Natural killer cell treated with Interleukin-12 subunit alpha and Interleukin-12 subunit beta and Interleukin-15 and Interleukin-18, amount 100 ng/mL, for 72 hours (primary cell): ENCODE measurements around the gene ACTC1. TPM values are rescaled to one million over a fixed set of nuclear protein-coding genes. Genes with fewer than 3 reads are reported as not detected.
"Not testable (repeated sequence)": the region's sequence is repeated elsewhere in the genome, so short reads cannot be mapped to it uniquely, and the experiment has no call there.

Source experiments
- ATAC-seq, 2 donors: fragments of 150-1000 bp; cut with Tn5 transposase in 1 of 2; sonication (Bioruptor Pico), chemical (Tn5 transposase) in 1 of 2; 2 replicates each; pipeline ENCODE4 v1.10.0; 2021
- DNase-seq: peaks from one replicate; pipeline ENCODE4 v3.0.0; 2022; ENCODE audit warnings: low spot score
- H3K27ac Mint-ChIP-seq, 2 donors: 1 replicate in 1 of 2; 2 replicates in 1 of 2; pipeline ENCODE4 v1.8.0; 2022; ENCODE audit warnings: mixed read lengths in 2 of 2, mild to moderate bottlenecking in 1 of 2, moderate library complexity in 1 of 2
- H3K27me3 Mint-ChIP-seq, 2 donors: 1 replicate in 1 of 2; 2 replicates in 1 of 2; pipeline ENCODE4 v1.8.0; 2022; ENCODE audit warnings: mixed read lengths in 2 of 2
- H3K36me3 Mint-ChIP-seq: one replicate; pipeline ENCODE4 v1.8.0; 2022; ENCODE audit warnings: mixed read lengths
- H3K4me1 Mint-ChIP-seq, 2 donors: 1 replicate in 1 of 2; 2 replicates in 1 of 2; pipeline ENCODE4 v1.8.0; 2022; ENCODE audit warnings: low read depth in 2 of 2, mixed read lengths in 2 of 2, mild to moderate bottlenecking in 1 of 2
- H3K4me3 Mint-ChIP-seq: one replicate; pipeline ENCODE4 v1.8.0; 2022; ENCODE audit warnings: mixed read lengths
- H3K9me3 Mint-ChIP-seq: 2 replicates; pipeline ENCODE4 v1.8.0; 2022; ENCODE audit warnings: mixed read lengths
- total RNA-seq, 2 donors: library from RNA; stranded (reverse); gene quantifications; one replicate each; pipeline ENCODE4 v1.2.3, GENCODE V29; 2022

The ACTC1 gene
- total RNA-seq, 2 donors from 2014 or later: not detected

- Mint-ChIP-seq H3K4me1 (no peaks in the 10 kb centered on the region), H3K9me3 (no peaks in the 10 kb centered on the region), H3K27me3 (peaks cover 26 to 45% of the 10 kb centered on the region in 2 donors), H3K4me3 (no peak overlapping the region), H3K36me3 (no peaks in the 10 kb centered on the region), H3K27ac (no peak overlapping the region)
- ATAC-seq (no peak), DNase-seq (no peak)
Observed at GRCh38 chr15:34810443-34811129, 15.2 kb upstream of the ACTC1 start.

- Mint-ChIP-seq H3K36me3 (no peaks in the 10 kb centered on the region), H3K4me3 (no peak overlapping the region), H3K27ac (no peak overlapping the region), H3K9me3 (no peaks in the 10 kb centered on the region), H3K27me3 (peaks cover 23 to 31% of the 10 kb centered on the region in 2 donors), H3K4me1 (no peaks in the 10 kb centered on the region)
- DNase-seq (no peak), ATAC-seq (no peak)
Observed at GRCh38 chr15:34809186-34809585, 13.8 kb upstream of the ACTC1 start.

- H3K36me3 Mint-ChIP-seq: no peaks in the 10 kb centered on the region
- DNase-seq (no peak), ATAC-seq (no peak)
- peaks cover 16 to 19% of the 10 kb centered on the region in 2 donors for H3K27me3 Mint-ChIP-seq
- H3K9me3 Mint-ChIP-seq: no peaks in the 10 kb centered on the region
- no peak overlapping the region for H3K27ac Mint-ChIP-seq
- no peak overlapping the region for H3K4me3 Mint-ChIP-seq
- H3K4me1 Mint-ChIP-seq: no peaks in the 10 kb centered on the region
Observed at GRCh38 chr15:34808016-34808415, 12.7 kb upstream of the ACTC1 start.

GRCh38 chr15:34807241-34807640 is 11.9 kb upstream of the ACTC1 start:
- not testable (repeated sequence) for H3K27ac Mint-ChIP-seq, H3K36me3 Mint-ChIP-seq

GRCh38 chr15:34804776-34805175 is 9.4 kb upstream of the ACTC1 start:
- ATAC-seq (no peak), DNase-seq (no peak)
- H3K9me3 Mint-ChIP-seq: no peaks in the 10 kb centered on the region
- H3K36me3 Mint-ChIP-seq: no peaks in the 10 kb centered on the region
- H3K4me3 Mint-ChIP-seq: no peak overlapping the region
- peaks cover 12 to 14% of the 10 kb centered on the region in 2 donors for H3K27me3 Mint-ChIP-seq
- H3K27ac Mint-ChIP-seq: no peak overlapping the region
- H3K4me1 Mint-ChIP-seq: no peaks in the 10 kb centered on the region

More at GRCh38 chr15:34807241-34807640, 11.9 kb upstream of the ACTC1 start:
- ATAC-seq, H3K4me3 Mint-ChIP-seq, H3K9me3 Mint-ChIP-seq, H3K4me1 Mint-ChIP-seq, DNase-seq: not testable (repeated sequence)
- peaks cover 14 to 15% of the 10 kb centered on the region in 2 donors for H3K27me3 Mint-ChIP-seq

GRCh38 chr15:34804113-34804512 is 8.8 kb upstream of the ACTC1 start:
- H3K27ac Mint-ChIP-seq: no peak overlapping the region

GRCh38 chr15:34802803-34803750 is 7.7 kb upstream of the ACTC1 start:
- DNase-seq: no peak
- Mint-ChIP-seq H3K36me3 (no peaks in the 10 kb centered on the region), H3K9me3 (no peaks in the 10 kb centered on the region), H3K4me1 (no peaks in the 10 kb centered on the region), H3K4me3 (no peak overlapping the region), H3K27me3 (peaks cover 8 to 13% of the 10 kb centered on the region in 2 donors), H3K27ac (no peak overlapping the region)
- no peak for ATAC-seq

More at GRCh38 chr15:34804113-34804512, 8.8 kb upstream of the ACTC1 start:
- no peaks in the 10 kb centered on the region for H3K9me3 Mint-ChIP-seq
- ATAC-seq: no peak
- H3K36me3 Mint-ChIP-seq: no peaks in the 10 kb centered on the region
- DNase-seq: no peak
- no peak overlapping the region for H3K4me3 Mint-ChIP-seq
- peaks cover 9 to 16% of the 10 kb centered on the region in 2 donors for H3K27me3 Mint-ChIP-seq
- no peaks in the 10 kb centered on the region for H3K4me1 Mint-ChIP-seq

GRCh38 chr15:34802371-34802770 is 7.0 kb upstream of the ACTC1 start:
- no peak for DNase-seq
- Mint-ChIP-seq H3K4me1 (no peaks in the 10 kb centered on the region), H3K36me3 (no peaks in the 10 kb centered on the region), H3K9me3 (no peaks in the 10 kb centered on the region), H3K4me3 (no peak overlapping the region), H3K27me3 (peaks cover 13 to 14% of the 10 kb centered on the region in 2 donors), H3K27ac (no peak overlapping the region)
- no peak for ATAC-seq

- Mint-ChIP-seq H3K4me3 (no peak overlapping the region), H3K27me3 (peaks cover 19 to 34% of the 10 kb centered on the region in 2 donors)
Observed at GRCh38 chr15:34799149-34800101, 4.1 kb upstream of the ACTC1 start.

GRCh38 chr15:34796847-34797435 is 1.6 kb upstream of the ACTC1 start:
- H3K27ac Mint-ChIP-seq: no peak overlapping the region
- H3K36me3 Mint-ChIP-seq: no peaks in the 10 kb centered on the region
- DNase-seq (no peak), ATAC-seq (no peak)
- H3K4me3 Mint-ChIP-seq: no peak overlapping the region
- H3K4me1 Mint-ChIP-seq: no peaks in the 10 kb centered on the region
- H3K9me3 Mint-ChIP-seq: no peaks in the 10 kb centered on the region
- H3K27me3 Mint-ChIP-seq: peaks cover 38 to 57% of the 10 kb centered on the region in 2 donors

More at GRCh38 chr15:34799149-34800101, 4.1 kb upstream of the ACTC1 start:
- Mint-ChIP-seq H3K4me1 (no peaks in the 10 kb centered on the region), H3K27ac (no peak overlapping the region), H3K9me3 (no peaks in the 10 kb centered on the region), H3K36me3 (no peaks in the 10 kb centered on the region)
- no peak for ATAC-seq
- DNase-seq: no peak

- ATAC-seq (no peak), DNase-seq (no peak)
- Mint-ChIP-seq H3K36me3 (no peaks in the 10 kb centered on the region), H3K9me3 (no peaks in the 10 kb centered on the region), H3K4me3 (no peak overlapping the region), H3K27me3 (peaks cover 38 to 70% of the 10 kb centered on the region in 2 donors), H3K4me1 (no peaks in the 10 kb centered on the region), H3K27ac (no peak overlapping the region)
Observed at GRCh38 chr15:34794590-34795206, 651 bp downstream of the ACTC1 start.

GRCh38 chr15:34793901-34794300 is 1.4 kb downstream of the ACTC1 start:
- no peak overlapping the region for H3K27ac Mint-ChIP-seq
- H3K4me3 Mint-ChIP-seq: no peak overlapping the region
- no peaks in the 10 kb centered on the region for H3K9me3 Mint-ChIP-seq
- H3K36me3 Mint-ChIP-seq: no peaks in the 10 kb centered on the region
- no peaks in the 10 kb centered on the region for H3K4me1 Mint-ChIP-seq
- DNase-seq (no peak), ATAC-seq (no peak)
- H3K27me3 Mint-ChIP-seq: peaks cover 41 to 74% of the 10 kb centered on the region in 2 donors
